Endodermal cell (in vitro differentiated cells): ENCODE measurements around the gene BOLA3. TPM values are rescaled to one million over a fixed set of nuclear protein-coding genes. Genes with fewer than 3 reads are reported as not detected.

Experiments used
- DNase-seq: peaks from one replicate; pipeline ENCODE4 v3.0.0-alpha.2; 2017
- H3K27ac ChIP-seq: 2 replicates; pipeline ENCODE4 v1.5.1; 2013; ENCODE audit warnings: mild to moderate bottlenecking, low read depth, low read length, moderate library complexity
- H3K27me3 ChIP-seq: 2 replicates; pipeline ENCODE4 v1.6.1; 2013; ENCODE audit warnings: mild to moderate bottlenecking, low read length, moderate library complexity; ENCODE audit not compliant: insufficient read depth, control insufficient read depth, poor library complexity, severe bottlenecking
- H3K36me3 ChIP-seq: 2 replicates; pipeline ENCODE4 v1.7.0; 2013; ENCODE audit warnings: mild to moderate bottlenecking, low read length, moderate library complexity; ENCODE audit not compliant: control insufficient read depth, insufficient read depth
- H3K4me1 ChIP-seq: one replicate; pipeline ENCODE4 v1.7.0; 2013; ENCODE audit warnings: low read length; ENCODE audit not compliant: control insufficient read depth, insufficient read depth
- H3K4me3 ChIP-seq: 2 replicates; pipeline ENCODE4 v1.5.1; 2013; ENCODE audit warnings: mild to moderate bottlenecking, low read length, moderate library complexity
- H3K9ac ChIP-seq: 2 replicates; pipeline ENCODE4 v1.6.1; 2013; ENCODE audit warnings: mild to moderate bottlenecking, low read length, moderate library complexity; ENCODE audit not compliant: poor library complexity, severe bottlenecking; ENCODE audit errors: extremely low read depth
- H3K9me3 ChIP-seq: 2 replicates; pipeline ENCODE4 v1.6.1; 2013; ENCODE audit warnings: mild to moderate bottlenecking, low read length, moderate library complexity; ENCODE audit not compliant: control insufficient read depth
- H3K27ac Mint-ChIP-seq: 2 replicates; pipeline ENCODE4 v1.8.0; 2020; ENCODE audit warnings: mixed read lengths
- H3K27me3 Mint-ChIP-seq: 2 replicates; pipeline ENCODE4 v1.8.0; 2021; ENCODE audit warnings: mild to moderate bottlenecking, mixed read lengths; ENCODE audit not compliant: insufficient read depth
- H3K36me3 Mint-ChIP-seq: 2 replicates; pipeline ENCODE4 v1.8.0; 2020; ENCODE audit warnings: low read depth, mixed read lengths
- H3K4me1 Mint-ChIP-seq: 2 replicates; pipeline ENCODE4 v1.8.0; 2020; ENCODE audit warnings: mixed read lengths
- H3K4me3 Mint-ChIP-seq: 2 replicates; pipeline ENCODE4 v1.8.0; 2020; ENCODE audit warnings: mild to moderate bottlenecking, moderate library complexity, mixed read lengths
- H3K9me3 Mint-ChIP-seq: 2 replicates; pipeline ENCODE4 v1.8.0; 2020; ENCODE audit warnings: mild to moderate bottlenecking, mixed read lengths
- CTCF ChIP-seq: fragments of 200-600 bp; sonication (generic); conservative IDR thresholded peaks from 2 replicates; pipeline ENCODE4 v1.5.0; 2021; ENCODE audit warnings: antibody characterized with exemption, mild to moderate bottlenecking
- WGBS, 2 experiments: methylation state at CpG; one replicate each; pipeline versions ENCODE4 v1.1.5 to v1.1.7; 2013; ENCODE audit warnings: missing lambda C conversion rate in 2 of 2, mixed read lengths in 1 of 2; ENCODE audit not compliant: insufficient coverage in 1 of 2, insufficient read length in 1 of 2; 5-methylcytosine and 5-hydroxymethylcytosine counted together
- total RNA-seq, 2 donors: library from RNA; stranded (reverse); fragmentation: NEBNext Ultra II Directional in 1 of 2; extraction: Animal tissue kit (Norgen Biotek cat#: 25700) in 1 of 2; gene quantifications; 2 replicates in 1 of 2; 3 replicates in 1 of 2; pipeline ENCODE4 v1.2.1, GENCODE V29; 2021

The BOLA3 gene
- total RNA-seq, 2 donors from 2014 or later, result 42.5 to 43.2 TPM

GRCh38 chr2:74099271-74099670 lies 48.4 kb downstream of the BOLA3 start:
- Histone ChIP-seq H3K9me3 (no peaks in the 10 kb centered on the region), H3K9ac (no peak overlapping the region), H3K27ac (no peak overlapping the region), H3K27me3 (no peaks in the 10 kb centered on the region), H3K4me1 (no peaks in the 10 kb centered on the region), H3K36me3 (peaks cover 45% of the 10 kb centered on the region), H3K4me3 (no peak overlapping the region)
- no peaks in the 10 kb centered on the region for H3K4me1 Mint-ChIP-seq
- WGBS, 2 experiments, result 97 to 99% methylated on average over 13 to 20 of the region's 20 CpGs
- H3K4me3 Mint-ChIP-seq, result no peak overlapping the region
- no peaks in the 10 kb centered on the region for H3K27me3 Mint-ChIP-seq
- TF ChIP-seq CTCF, result no peak
- no peaks in the 10 kb centered on the region for H3K9me3 Mint-ChIP-seq
- peaks cover 51% of the 10 kb centered on the region for H3K36me3 Mint-ChIP-seq
- DNase-seq, result peak; percentile 23
- no peak overlapping the region for H3K27ac Mint-ChIP-seq

- no peak for TF ChIP-seq CTCF
- no peak overlapping the region for H3K27ac ChIP-seq
- Mint-ChIP-seq H3K36me3 (peaks cover 56% of the 10 kb centered on the region), H3K4me3 (no peak overlapping the region), H3K9me3 (no peaks in the 10 kb centered on the region), H3K27ac (no peak overlapping the region), H3K27me3 (no peaks in the 10 kb centered on the region), H3K4me1 (peaks cover 4% of the 10 kb centered on the region)
- H3K36me3 ChIP-seq, result peaks cover 47% of the 10 kb centered on the region
- WGBS, 2 experiments, result 94 to 100% methylated on average over 4 to 6 of the region's 6 CpGs
- no peak overlapping the region for H3K9ac ChIP-seq
- no peaks in the 10 kb centered on the region for H3K4me1 ChIP-seq
- DNase-seq, result no peak
- no peak overlapping the region for H3K4me3 ChIP-seq
- no peaks in the 10 kb centered on the region for H3K9me3 ChIP-seq
- H3K27me3 ChIP-seq, result no peaks in the 10 kb centered on the region
Observed at GRCh38 chr2:74097574-74097973, 50.1 kb downstream of the BOLA3 start.

- no peaks in the 10 kb centered on the region for H3K4me1 ChIP-seq
- H3K27ac Mint-ChIP-seq, result no peak overlapping the region
Observed at GRCh38 chr2:74096052-74096451, 51.7 kb downstream of the BOLA3 start.

More at GRCh38 chr2:74096052-74096451, 51.7 kb downstream of the BOLA3 start:
- Mint-ChIP-seq H3K9me3 (no peaks in the 10 kb centered on the region), H3K36me3 (peaks cover 60% of the 10 kb centered on the region), H3K4me3 (no peak overlapping the region), H3K27me3 (no peaks in the 10 kb centered on the region), H3K4me1 (peaks cover 4% of the 10 kb centered on the region)
- Histone ChIP-seq H3K27ac (no peak overlapping the region), H3K27me3 (no peaks in the 10 kb centered on the region), H3K36me3 (peaks cover 47% of the 10 kb centered on the region), H3K9me3 (no peaks in the 10 kb centered on the region), H3K9ac (no peak overlapping the region), H3K4me3 (no peak overlapping the region)
- DNase-seq, result no peak
- TF ChIP-seq CTCF, result no peak
- 94 to 100% methylated on average over 1 to 2 of the region's 2 CpGs for WGBS, 2 experiments
